Bronchial epithelial cell (primary cell): ENCODE measurements around the gene DNAJB6. TPM values are rescaled to one million over a fixed set of nuclear protein-coding genes. Genes with fewer than 3 reads are reported as not detected.
A peak's percentile ranks its signal among the peaks of the same experiment; 100 is the strongest.

ENCODE experiments used
- DNase-seq: peaks from one replicate; pipeline ENCODE4 v3.0.0-alpha.2; 2010; ENCODE audit warnings: low read depth
- FAIRE-seq: peaks from 2 replicates; lab custom pipeline; 2011; peaks lifted over from hg19 to GRCh38; lab: Jason Lieb, UNC
- H3K27me3 ChIP-seq: 2 replicates; pipeline ENCODE4 v1.5.1; 2011; ENCODE audit warnings: low read length; ENCODE audit not compliant: control insufficient read depth, insufficient read depth
- H3K36me3 ChIP-seq: 2 replicates; pipeline ENCODE4 v1.5.1; 2011; ENCODE audit warnings: low read length; ENCODE audit not compliant: control insufficient read depth, insufficient read depth
- H3K4me3 ChIP-seq: 2 replicates; pipeline ENCODE4 v1.5.1; 2011; ENCODE audit warnings: mild to moderate bottlenecking, low read depth, low read length, control low read depth
- total RNA-seq: library from RNA; depleted of rRNA; stranded (reverse); fragments of >200 nt; gene quantifications from 2 replicates; pipeline ENCODE4 v1.2.1, GENCODE V29; 2014
- TF ChIP-seq, protein P1 (sequence below): IDR thresholded peaks from 2 replicates; pipeline ENCODE4 v1.5.1; 2011; ENCODE audit warnings: mild to moderate bottlenecking, moderate library complexity, low read length, control low read depth, inconsistent platforms; ENCODE audit not compliant: insufficient read depth, severe bottlenecking

Gene DNAJB6
- total RNA-seq, 1 donor from 2014 or later = 87.9 TPM

DNA sequence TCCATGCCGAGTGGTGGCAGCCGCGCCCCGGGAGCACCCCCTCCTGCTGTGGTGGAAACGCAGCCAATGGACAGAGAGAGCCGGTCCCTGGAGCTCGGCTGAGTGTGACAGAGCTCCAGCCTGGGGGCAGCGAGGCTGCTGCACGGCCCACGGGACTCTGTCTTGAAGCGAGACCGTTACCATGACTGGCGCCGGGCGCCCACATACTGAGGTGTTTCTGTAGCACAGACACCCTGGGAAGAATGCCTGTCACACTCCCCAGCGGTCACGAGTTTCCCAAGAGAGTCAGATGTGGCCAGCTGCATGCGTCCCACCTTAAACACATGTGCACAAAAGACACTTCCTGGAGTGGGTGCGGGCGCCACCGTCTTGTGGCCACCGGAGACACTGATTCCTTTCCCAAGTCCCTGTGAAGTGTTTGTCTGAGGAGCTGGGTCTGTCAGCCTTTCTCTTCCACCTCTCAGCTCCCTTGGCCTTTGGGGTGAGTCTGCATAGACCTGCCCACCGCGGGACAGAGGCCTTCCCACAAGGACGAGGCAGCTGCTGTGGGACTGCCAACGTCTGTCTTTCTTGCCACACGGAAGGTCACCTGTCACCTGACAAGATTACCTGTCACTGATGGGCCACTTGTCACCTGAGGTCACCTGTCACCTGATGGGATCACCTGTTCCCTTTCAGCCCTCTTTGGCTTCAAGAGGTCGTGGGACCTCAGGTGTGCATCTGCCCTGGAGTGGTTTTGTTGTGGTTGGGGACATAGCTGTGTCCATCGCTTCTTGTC, 94.6 kb downstream of the DNAJB6 start:
- Histone ChIP-seq H3K27me3 (no peaks in the 10 kb centered on the region), H3K36me3 (no peaks in the 10 kb centered on the region), H3K4me3 (no peak overlapping the region)
- DNase-seq (no peak), FAIRE-seq (no peak)
- TF ChIP-seq, protein P1, sequence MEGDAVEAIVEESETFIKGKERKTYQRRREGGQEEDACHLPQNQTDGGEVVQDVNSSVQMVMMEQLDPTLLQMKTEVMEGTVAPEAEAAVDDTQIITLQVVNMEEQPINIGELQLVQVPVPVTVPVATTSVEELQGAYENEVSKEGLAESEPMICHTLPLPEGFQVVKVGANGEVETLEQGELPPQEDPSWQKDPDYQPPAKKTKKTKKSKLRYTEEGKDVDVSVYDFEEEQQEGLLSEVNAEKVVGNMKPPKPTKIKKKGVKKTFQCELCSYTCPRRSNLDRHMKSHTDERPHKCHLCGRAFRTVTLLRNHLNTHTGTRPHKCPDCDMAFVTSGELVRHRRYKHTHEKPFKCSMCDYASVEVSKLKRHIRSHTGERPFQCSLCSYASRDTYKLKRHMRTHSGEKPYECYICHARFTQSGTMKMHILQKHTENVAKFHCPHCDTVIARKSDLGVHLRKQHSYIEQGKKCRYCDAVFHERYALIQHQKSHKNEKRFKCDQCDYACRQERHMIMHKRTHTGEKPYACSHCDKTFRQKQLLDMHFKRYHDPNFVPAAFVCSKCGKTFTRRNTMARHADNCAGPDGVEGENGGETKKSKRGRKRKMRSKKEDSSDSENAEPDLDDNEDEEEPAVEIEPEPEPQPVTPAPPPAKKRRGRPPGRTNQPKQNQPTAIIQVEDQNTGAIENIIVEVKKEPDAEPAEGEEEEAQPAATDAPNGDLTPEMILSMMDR = no peak

DNA sequence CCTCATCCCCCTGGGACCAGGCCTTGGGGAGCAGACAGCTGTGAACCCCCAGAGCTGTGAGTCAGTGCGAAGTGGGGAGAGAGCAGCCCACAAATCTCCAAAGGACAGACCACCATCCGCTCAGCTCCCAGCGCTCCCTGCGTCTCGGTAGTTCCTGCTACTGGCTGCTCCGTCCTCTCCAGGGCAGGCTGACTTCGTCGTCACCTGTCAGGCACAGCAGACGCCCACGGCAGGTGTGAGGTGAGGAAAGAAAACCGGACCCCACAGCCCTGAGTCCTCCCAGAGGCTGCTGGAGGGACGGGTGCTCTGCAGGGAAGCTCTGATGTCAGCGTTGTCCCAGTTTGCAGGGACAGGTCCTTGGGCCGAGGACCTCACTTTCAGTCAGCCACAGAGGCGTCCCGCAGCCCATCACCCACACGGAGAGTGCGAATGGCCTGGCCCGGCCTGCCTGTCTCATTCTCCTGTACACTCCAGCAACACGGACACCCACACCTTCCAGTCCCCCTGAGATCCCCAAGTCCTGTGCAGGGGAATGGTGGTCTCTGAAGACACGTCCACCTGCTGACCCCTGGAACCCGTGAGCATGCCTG, 95.2 kb downstream of the DNAJB6 start:
- DNase-seq (no peak), FAIRE-seq (no peak)
- H3K4me3 ChIP-seq = no peak overlapping the region
- H3K36me3 ChIP-seq = no peaks in the 10 kb centered on the region
- H3K27me3 ChIP-seq = no peaks in the 10 kb centered on the region
- TF ChIP-seq, protein P1 = no peak

GRCh38 chr7:157432541-157432956, 95.7 kb downstream of the DNAJB6 start:
- Histone ChIP-seq H3K4me3 (peak overlapping the region; percentile 13), H3K27me3 (no peaks in the 10 kb centered on the region), H3K36me3 (no peaks in the 10 kb centered on the region)
- TF ChIP-seq, protein P1 = no peak
- DNase-seq (peak; percentile 67), FAIRE-seq (no peak)

DNA sequence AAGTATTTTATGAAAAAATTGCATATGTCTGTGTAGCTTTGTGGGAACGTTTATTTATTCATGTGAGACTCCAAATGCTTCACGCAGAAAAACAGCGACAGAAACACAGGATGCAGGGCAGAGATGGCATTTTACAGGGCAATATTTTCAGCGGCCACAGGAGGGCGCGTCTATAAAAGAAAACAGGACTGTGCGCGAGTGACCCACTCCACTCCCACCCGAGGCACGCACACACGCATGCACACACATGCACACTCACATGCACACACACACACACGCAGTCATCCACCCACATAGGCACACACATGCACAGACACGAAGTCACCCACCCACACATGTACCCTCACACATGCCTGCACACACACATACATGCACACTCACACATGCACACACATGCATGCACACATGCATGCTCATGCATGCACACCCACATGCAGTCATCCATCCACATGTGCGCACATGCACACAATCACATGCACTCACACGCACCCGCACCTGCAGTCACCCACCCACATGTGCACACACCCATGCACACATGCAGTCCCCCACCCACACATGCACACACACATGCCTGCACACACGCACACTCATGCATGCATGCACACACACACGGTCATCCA, 96.3 kb downstream of the DNAJB6 start:
- peak overlapping the region; percentile 13 for H3K4me3 ChIP-seq
- TF ChIP-seq, protein P1 = peak; percentile 67
- no peaks in the 10 kb centered on the region for H3K36me3 ChIP-seq
- H3K27me3 ChIP-seq = no peaks in the 10 kb centered on the region
- FAIRE-seq (no peak), DNase-seq (peak; percentile 18)

DNA sequence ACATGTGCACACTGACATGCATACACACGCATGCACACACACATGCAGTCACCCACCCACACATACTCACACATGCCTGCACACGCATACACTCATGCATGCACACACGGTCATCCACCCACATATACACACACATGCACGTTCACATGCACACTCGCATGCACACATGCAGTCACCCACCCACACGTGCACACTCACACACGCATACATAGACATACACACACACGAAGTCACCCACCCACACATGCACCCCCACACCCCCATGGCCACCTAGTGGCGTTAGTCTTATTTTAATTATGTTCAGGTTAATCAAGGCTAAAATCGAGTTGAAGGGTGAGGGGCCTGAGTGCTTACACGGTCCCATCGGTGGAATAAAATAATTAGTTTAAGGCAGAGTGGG, 96.8 kb downstream of the DNAJB6 start:
- TF ChIP-seq, protein P1 = no peak
- Histone ChIP-seq H3K27me3 (no peaks in the 10 kb centered on the region), H3K4me3 (no peak overlapping the region), H3K36me3 (no peaks in the 10 kb centered on the region)
- DNase-seq (no peak), FAIRE-seq (peak; percentile 93)
